ENCODE data around the gene ILKAP. TPM values are rescaled to one million over a fixed set of nuclear protein-coding genes. Genes with fewer than 3 reads are reported as not detected.

Gene ILKAP
- total RNA-seq, 1 experiment from 2014 or later: 41.5 TPM

GRCh38 chr2:238251331-238251730, 47.8 kb upstream of the ILKAP start:
- Histone ChIP-seq H3K18ac (ENCODE audit: insufficient read length, low read depth, low read length) (no peak overlapping the region), H3K9me3 (ENCODE audit: control insufficient read depth, low read depth, low read length) (no peaks in the 10 kb centered on the region), H3K27me3 (ENCODE audit: insufficient read depth, low read length) (no peaks in the 10 kb centered on the region), H3K4me1 (ENCODE audit: insufficient read depth, low read length) (no peaks in the 10 kb centered on the region), H3K79me2 (ENCODE audit: insufficient read depth, low read length) (no peaks in the 10 kb centered on the region), H3K4me2 (ENCODE audit: insufficient read depth, insufficient read length, low read length) (no peak overlapping the region), H4K5ac (ENCODE audit: insufficient read length, low read depth, low read length) (no peak overlapping the region), H4K91ac (ENCODE audit: insufficient read length, low read depth, low read length) (no peak overlapping the region), H2BK12ac (ENCODE audit: insufficient read length, low read depth, low read length) (no peak overlapping the region), H3K56ac (ENCODE audit: insufficient read length, low read depth, low read length) (no peak overlapping the region), H3K23ac (ENCODE audit: insufficient read length, low read depth, low read length) (no peak overlapping the region), H3K27ac (ENCODE audit: insufficient read length, low read depth, low read length) (no peak overlapping the region), H3K9ac (ENCODE audit: extremely low read depth, insufficient read length, low read length) (no peak overlapping the region), H4K8ac (replicated peaks; ENCODE audit: insufficient read length, low read depth, low read length) (no peak overlapping the region), H3K23me2 (ENCODE audit: insufficient read length, low read depth, low read length, poor library complexity, severe bottlenecking) (no peaks in the 10 kb centered on the region), H2BK5ac (ENCODE audit: insufficient read length, low read length) (no peak overlapping the region), H3K4ac (ENCODE audit: low read depth, low read length) (no peak overlapping the region), H3K79me1 (ENCODE audit: insufficient read depth, low read depth, low read length, poor library complexity, severe bottlenecking) (no peaks in the 10 kb centered on the region), H3T11ph (ENCODE audit: low read length) (no peak overlapping the region), H2BK15ac (ENCODE audit: low read depth, low read length) (no peak overlapping the region), H4K20me1 (ENCODE audit: control insufficient read depth, insufficient read depth, insufficient read length) (no peaks in the 10 kb centered on the region), H2AK5ac (ENCODE audit: insufficient read length, low read length) (no peak overlapping the region), H2AFZ (ENCODE audit: low read length) (no peak overlapping the region), H3K14ac (ENCODE audit: insufficient read depth, low read length) (no peak overlapping the region), H2BK20ac (ENCODE audit: low read depth, low read length, poor library complexity, severe bottlenecking) (no peak overlapping the region), H2BK120ac (ENCODE audit: low read depth, low read length, poor library complexity, severe bottlenecking) (no peak overlapping the region)
- TF ChIP-seq, protein P1, sequence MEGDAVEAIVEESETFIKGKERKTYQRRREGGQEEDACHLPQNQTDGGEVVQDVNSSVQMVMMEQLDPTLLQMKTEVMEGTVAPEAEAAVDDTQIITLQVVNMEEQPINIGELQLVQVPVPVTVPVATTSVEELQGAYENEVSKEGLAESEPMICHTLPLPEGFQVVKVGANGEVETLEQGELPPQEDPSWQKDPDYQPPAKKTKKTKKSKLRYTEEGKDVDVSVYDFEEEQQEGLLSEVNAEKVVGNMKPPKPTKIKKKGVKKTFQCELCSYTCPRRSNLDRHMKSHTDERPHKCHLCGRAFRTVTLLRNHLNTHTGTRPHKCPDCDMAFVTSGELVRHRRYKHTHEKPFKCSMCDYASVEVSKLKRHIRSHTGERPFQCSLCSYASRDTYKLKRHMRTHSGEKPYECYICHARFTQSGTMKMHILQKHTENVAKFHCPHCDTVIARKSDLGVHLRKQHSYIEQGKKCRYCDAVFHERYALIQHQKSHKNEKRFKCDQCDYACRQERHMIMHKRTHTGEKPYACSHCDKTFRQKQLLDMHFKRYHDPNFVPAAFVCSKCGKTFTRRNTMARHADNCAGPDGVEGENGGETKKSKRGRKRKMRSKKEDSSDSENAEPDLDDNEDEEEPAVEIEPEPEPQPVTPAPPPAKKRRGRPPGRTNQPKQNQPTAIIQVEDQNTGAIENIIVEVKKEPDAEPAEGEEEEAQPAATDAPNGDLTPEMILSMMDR (conservative IDR thresholded peaks at IDR 0.05): no peak
- WGBS (ENCODE audit: extremely low coverage, insufficient read length, low lambda C conversion rate): no CpG with 5 or more reads among the region's 12 CpGs
- Mint-ChIP-seq H3K9me3 (no peaks in the 10 kb centered on the region), H3K27ac (no peak overlapping the region; a peak in 1 of 7 replicates), H3K4me3 (no peak overlapping the region), H3K4me1 (peaks cover 0 to 1% of the 10 kb centered on the region in 2 experiments; a peak in 2 of 4 replicates), H3K27me3 (ENCODE audit: low read depth) (no peaks in the 10 kb centered on the region; the same call in 1 of the 2 replicates), H3K36me3 (ENCODE audit: insufficient read depth in 1 of 3, low read depth in 3 of 3) (peaks cover 8 to 34% (median 19%) of the 10 kb centered on the region in 3 experiments; a peak in 6 of 7 replicates)
- no peak for DNase-seq

Data from H9 (cell line).